CD14-positive monocyte (primary cell): Measurements from ENCODE around the gene ARNT2. TPM values are rescaled to one million over a fixed set of nuclear protein-coding genes. Genes with fewer than 3 reads are reported as not detected.
A peak's percentile ranks its signal among the peaks of the same experiment; 100 is the strongest.

ENCODE experiments used
- DNase-seq, 3 donors: peaks; one replicate each; pipeline ENCODE4 v3.0.0-alpha.2; 2011 to 2022
- H2AFZ ChIP-seq: 2 replicates; pipeline ENCODE4 v1.6.0; 2012; ENCODE audit warnings: mild to moderate bottlenecking, low read depth, low read length, inconsistent platforms; ENCODE audit not compliant: insufficient read depth, poor library complexity, severe bottlenecking
- H3K27ac ChIP-seq, 2 donors: 1 replicate in 1 of 2; 2 replicates in 1 of 2; pipeline ENCODE4 v1.5.1; 2012 to 2013; ENCODE audit warnings: low read length in 2 of 2, control low read depth in 1 of 2, inconsistent platforms in 1 of 2, low read depth in 1 of 2, mild to moderate bottlenecking in 1 of 2
- H3K27me3 ChIP-seq, 2 donors: one replicate each; pipeline versions ENCODE4 v1.6.0 to v1.6.1; 2011 to 2013; ENCODE audit warnings: low read length in 2 of 2; ENCODE audit not compliant: control insufficient read depth in 2 of 2, insufficient read depth in 2 of 2
- H3K36me3 ChIP-seq, 2 donors: replicated peaks in 1 of 2; 1 replicate in 1 of 2; 2 replicates in 1 of 2; pipeline versions ENCODE4 v1.5.1 to v1.6.1; 2012 to 2013; ENCODE audit warnings: low read length in 2 of 2, control low read depth in 1 of 2, inconsistent platforms in 1 of 2, mild to moderate bottlenecking in 1 of 2; ENCODE audit not compliant: insufficient read depth in 2 of 2, control insufficient read depth in 1 of 2
- H3K4me1 ChIP-seq, 2 donors: 1 replicate in 1 of 2; 2 replicates in 1 of 2; pipeline versions ENCODE4 v1.5.1 to v1.6.1; 2012 to 2013; ENCODE audit warnings: low read length in 2 of 2, control low read depth in 1 of 2, inconsistent platforms in 1 of 2, mild to moderate bottlenecking in 1 of 2, moderate library complexity in 1 of 2; ENCODE audit not compliant: insufficient read depth in 2 of 2, control insufficient read depth in 1 of 2
- H3K4me2 ChIP-seq: replicated peaks from 2 replicates; pipeline ENCODE3; 2012; ENCODE audit warnings: low read length, moderate library complexity, mild to moderate bottlenecking; ENCODE audit not compliant: poor library complexity, severe bottlenecking; ENCODE audit errors: extremely low read depth
- H3K4me3 ChIP-seq, 3 experiments: fragments of 200-600 bp in 1 of 3; sonication (generic) in 1 of 3; replicated peaks in 1 of 3; 1 replicate in 2 of 3; 2 replicates in 1 of 3; pipeline ENCODE4 v1.5.1; 2011 to 2013; ENCODE audit warnings: low read length in 3 of 3, mild to moderate bottlenecking in 3 of 3, control low read depth in 2 of 3, low read depth in 2 of 3, inconsistent platforms in 1 of 3, moderate library complexity in 1 of 3
- H3K79me2 ChIP-seq: 2 replicates; pipeline ENCODE4 v1.6.0; 2012; ENCODE audit warnings: mild to moderate bottlenecking, control low read depth, inconsistent platforms, low read length, moderate library complexity; ENCODE audit not compliant: insufficient read depth
- H3K9ac ChIP-seq: 2 replicates; pipeline ENCODE4 v1.6.0; 2017; ENCODE audit warnings: low read length, mild to moderate bottlenecking; ENCODE audit not compliant: insufficient read depth, poor library complexity, severe bottlenecking
- H3K9me3 ChIP-seq, 2 donors: replicated peaks in 1 of 2; 1 replicate in 1 of 2; 2 replicates in 1 of 2; pipeline versions ENCODE4 v1.5.1 to v1.6.1; 2012 to 2013; ENCODE audit warnings: low read length in 2 of 2, control low read depth in 1 of 2; ENCODE audit not compliant: control insufficient read depth in 1 of 2, insufficient read depth in 1 of 2
- H4K20me1 ChIP-seq: 2 replicates; pipeline ENCODE4 v1.6.0; 2012; ENCODE audit warnings: mild to moderate bottlenecking, low read length, control low read depth, moderate library complexity; ENCODE audit not compliant: insufficient read depth
- H3K27ac Mint-ChIP-seq, 7 donors: one replicate each; pipeline ENCODE4 v1.8.0; 2020; ENCODE audit warnings: mild to moderate bottlenecking in 7 of 7, mixed read lengths in 7 of 7, moderate library complexity in 6 of 7, inconsistent platforms in 2 of 7
- H3K27me3 Mint-ChIP-seq, 3 donors: one replicate each; pipeline ENCODE4 v1.8.0; 2021 to 2022; ENCODE audit warnings: low read depth in 3 of 3, mild to moderate bottlenecking in 3 of 3, mixed read lengths in 3 of 3, moderate library complexity in 3 of 3, inconsistent platforms in 1 of 3
- H3K36me3 Mint-ChIP-seq, 2 donors: one replicate each; pipeline ENCODE4 v1.8.0; 2020; ENCODE audit warnings: mixed read lengths in 2 of 2, inconsistent platforms in 1 of 2, mild to moderate bottlenecking in 1 of 2
- H3K4me1 Mint-ChIP-seq: one replicate; pipeline ENCODE4 v1.8.0; 2020; ENCODE audit warnings: mild to moderate bottlenecking, mixed read lengths
- H3K4me3 Mint-ChIP-seq, 2 donors: one replicate each; pipeline ENCODE4 v1.8.0; 2020; ENCODE audit warnings: mild to moderate bottlenecking in 2 of 2, mixed read lengths in 2 of 2, moderate library complexity in 1 of 2
- H3K9me3 Mint-ChIP-seq, 7 donors: one replicate each; pipeline ENCODE4 v1.8.0; 2020 to 2022; ENCODE audit warnings: mixed read lengths in 7 of 7, mild to moderate bottlenecking in 6 of 7, moderate library complexity in 6 of 7, inconsistent platforms in 2 of 7
- CTCF ChIP-seq: fragments of 200-600 bp; IDR thresholded peaks from one replicate; pipeline ENCODE4 v1.8.0; 2022; ENCODE audit warnings: antibody characterized with exemption, mild to moderate bottlenecking
- WGBS: methylation state at CpG from one replicate; pipeline ENCODE4 v1.1.5; 2013; ENCODE audit warnings: missing lambda C conversion rate; ENCODE audit not compliant: insufficient coverage; 5-methylcytosine and 5-hydroxymethylcytosine counted together
- intact Hi-C, 2 donors: fragments of 100-400 bp; cut with micrococcal nuclease; formaldehyde crosslinking; loops; one replicate each; pipeline versions ENCODE4 v1.15.0 to v1.15.1; 2023
- polyA plus RNA-seq, 3 donors: library from polyadenylated mRNA; depleted of rRNA in 1 of 3; unstranded in 2 of 3; stranded (reverse) in 1 of 3; fragments of 300-500 nt in 2 of 3; fragments of >200 nt in 1 of 3; fragmentation: Illumina TruSeq in 2 of 3; gene quantifications; 1 replicate in 2 of 3; 2 replicates in 1 of 3; pipeline ENCODE4 v1.2.3, GENCODE V29; 2012 to 2021

ARNT2 gene
- polyA plus RNA-seq, 3 donors: not detected

GRCh38 chr15:80468796-80469195 is 64.6 kb downstream of the ARNT2 start:
- H3K27me3 ChIP-seq: peaks cover 15 to 40% of the 10 kb centered on the region in 2 donors
- Mint-ChIP-seq H3K27me3 (peaks cover 36 to 69% (median 52%) of the 10 kb centered on the region in 3 donors), H3K36me3 (no peaks in the 10 kb centered on the region), H3K9me3 (peaks cover 0 to 8% (median 0%) of the 10 kb centered on the region in 7 donors), H3K27ac (peak overlapping the region in 1 of 7 donors; percentile 47), H3K4me3 (peak overlapping the region in 1 of 2 donors; percentile 10), H3K4me1 (peaks cover 19% of the 10 kb centered on the region)
- H3K4me1 ChIP-seq: peaks cover 15 to 19% of the 10 kb centered on the region in 2 donors
- H3K9me3 ChIP-seq: no peaks in the 10 kb centered on the region
- no peak overlapping the region for H3K4me3 ChIP-seq
- H4K20me1 ChIP-seq: no peaks in the 10 kb centered on the region
- H2AFZ ChIP-seq: no peak overlapping the region
- DNase-seq: no peak
- H3K9ac ChIP-seq: no peak overlapping the region
- no peaks in the 10 kb centered on the region for H3K36me3 ChIP-seq
- H3K27ac ChIP-seq: no peak overlapping the region
- no peaks in the 10 kb centered on the region for H3K79me2 ChIP-seq
- 67% methylated on average over 5 of the region's 5 CpGs for WGBS
- intact Hi-C loops: no loop called here
- no peak overlapping the region for H3K4me2 ChIP-seq
- TF ChIP-seq CTCF: no peak

- WGBS: 96% methylated on average over 3 of the region's 3 CpGs
- no peaks in the 10 kb centered on the region for H3K36me3 Mint-ChIP-seq
- H3K4me3 Mint-ChIP-seq: no peak overlapping the region
- Histone ChIP-seq H3K36me3 (no peaks in the 10 kb centered on the region), H3K4me2 (no peak overlapping the region), H3K9ac (no peak overlapping the region), H3K4me3 (no peak overlapping the region), H3K27ac (no peak overlapping the region), H3K27me3 (peaks cover 3 to 10% of the 10 kb centered on the region in 2 donors), H3K79me2 (no peaks in the 10 kb centered on the region), H2AFZ (no peak overlapping the region), H3K4me1 (peaks cover 28 to 34% of the 10 kb centered on the region in 2 donors), H4K20me1 (no peaks in the 10 kb centered on the region), H3K9me3 (peaks cover 0 to 2% of the 10 kb centered on the region in 2 donors)
- H3K27ac Mint-ChIP-seq: peak overlapping the region in 1 of 7 donors; percentile 18
- intact Hi-C loops: no loop called here
- DNase-seq: no peak
- peaks cover 34% of the 10 kb centered on the region for H3K4me1 Mint-ChIP-seq
- TF ChIP-seq CTCF: no peak
- peaks cover 2 to 17% (median 7%) of the 10 kb centered on the region in 7 donors for H3K9me3 Mint-ChIP-seq
- H3K27me3 Mint-ChIP-seq: peaks cover 18 to 39% (median 32%) of the 10 kb centered on the region in 3 donors
These were observed 67.7 kb downstream of the ARNT2 start for GRCh38 chr15:80471881-80472280.
